Stimulated activated naive CD8-positive, alpha-beta T cell treated with anti-CD3 and anti-CD28 coated beads, Interleukin-15, Interleukin-2, amounts not matched to agents 100 U/mL and 50 U/mL, for 24 hours (primary cell): ENCODE results near the gene SMIM36.
"Not testable (repeated sequence)": the region's sequence is repeated elsewhere in the genome, so short reads cannot be mapped to it uniquely, and the experiment has no call there.

Source experiments
- ATAC-seq: fragments of 150-1000 bp; cut with Tn5 transposase; one replicate; pipeline ENCODE4 v1.10.0; 2021
- DNase-seq: peaks from one replicate; pipeline ENCODE4 v3.0.0; 2021

Gene SMIM36

GRCh38 chr17:55501626-55502025 is 9.6 kb downstream of the SMIM36 start:
- not testable (repeated sequence) for ATAC-seq, DNase-seq

- ATAC-seq (no peak), DNase-seq (no peak)
These were observed 11.1 kb downstream of the SMIM36 start for GRCh38 chr17:55500103-55500502.

- ATAC-seq: no peak
These were observed 15.0 kb downstream of the SMIM36 start for GRCh38 chr17:55496094-55496881.

GRCh38 chr17:55495239-55495638 is 16.0 kb downstream of the SMIM36 start:
- no peak for DNase-seq
- ATAC-seq: no peak

More at GRCh38 chr17:55496094-55496881, 15.0 kb downstream of the SMIM36 start:
- no peak for DNase-seq

GRCh38 chr17:55492781-55493341 is 18.4 kb downstream of the SMIM36 start:
- no peak for DNase-seq

GRCh38 chr17:55490376-55490775 is 20.9 kb downstream of the SMIM36 start:
- ATAC-seq (no peak), DNase-seq (no peak)

More at GRCh38 chr17:55492781-55493341, 18.4 kb downstream of the SMIM36 start:
- no peak for ATAC-seq

GRCh38 chr17:55487695-55488432 is 23.4 kb downstream of the SMIM36 start:
- no peak for ATAC-seq

GRCh38 chr17:55484575-55484974 is 26.7 kb downstream of the SMIM36 start:
- ATAC-seq: no peak
- DNase-seq: no peak

More at GRCh38 chr17:55487695-55488432, 23.4 kb downstream of the SMIM36 start:
- no peak for DNase-seq

- ATAC-seq: no peak
These were observed 28.5 kb downstream of the SMIM36 start for GRCh38 chr17:55482591-55483389.

GRCh38 chr17:55480631-55481315 is 30.5 kb downstream of the SMIM36 start:
- ATAC-seq: no peak
- no peak for DNase-seq

More at GRCh38 chr17:55482591-55483389, 28.5 kb downstream of the SMIM36 start:
- no peak for DNase-seq

GRCh38 chr17:55479903-55480302 is 31.3 kb downstream of the SMIM36 start:
- ATAC-seq (no peak), DNase-seq (no peak)

GRCh38 chr17:55478971-55479370 is 32.3 kb downstream of the SMIM36 start:
- ATAC-seq (no peak), DNase-seq (no peak)

- no peak for DNase-seq
- no peak for ATAC-seq
These were observed 44.6 kb downstream of the SMIM36 start for GRCh38 chr17:55466671-55467070.

GRCh38 chr17:55465771-55466170 is 45.5 kb downstream of the SMIM36 start:
- not testable (repeated sequence) for ATAC-seq, DNase-seq

- DNase-seq (peak; percentile 10), ATAC-seq (peak; percentile 53)
These were observed 47.7 kb downstream of the SMIM36 start for GRCh38 chr17:55463600-55463999.

- ATAC-seq (no peak), DNase-seq (no peak)
These were observed 48.5 kb downstream of the SMIM36 start for GRCh38 chr17:55462711-55463110.

GRCh38 chr17:55462234-55462633 is 49.0 kb downstream of the SMIM36 start:
- DNase-seq: no peak
- ATAC-seq: no peak

GRCh38 chr17:55458978-55459377 is 52.3 kb downstream of the SMIM36 start:
- DNase-seq (peak; percentile 72), ATAC-seq (peak; percentile 95)

GRCh38 chr17:55458287-55458900 is 52.9 kb downstream of the SMIM36 start:
- DNase-seq (no peak), ATAC-seq (no peak)

GRCh38 chr17:55456307-55457240 is 54.7 kb downstream of the SMIM36 start:
- DNase-seq (no peak), ATAC-seq (no peak)
